NOMO-1 treated with DMSO at 0.1 percent for 48 hours (cell line): ENCODE results near the gene ASCL5.
A peak's percentile ranks its signal among the peaks of the same experiment; 100 is the strongest.

Experiments used
- DNase-seq: peaks from one replicate; lab custom pipeline; 2025; ENCODE audit not compliant: unreplicated experiment; lab: John Stamatoyannopoulos, UW

ASCL5 gene

DNA sequence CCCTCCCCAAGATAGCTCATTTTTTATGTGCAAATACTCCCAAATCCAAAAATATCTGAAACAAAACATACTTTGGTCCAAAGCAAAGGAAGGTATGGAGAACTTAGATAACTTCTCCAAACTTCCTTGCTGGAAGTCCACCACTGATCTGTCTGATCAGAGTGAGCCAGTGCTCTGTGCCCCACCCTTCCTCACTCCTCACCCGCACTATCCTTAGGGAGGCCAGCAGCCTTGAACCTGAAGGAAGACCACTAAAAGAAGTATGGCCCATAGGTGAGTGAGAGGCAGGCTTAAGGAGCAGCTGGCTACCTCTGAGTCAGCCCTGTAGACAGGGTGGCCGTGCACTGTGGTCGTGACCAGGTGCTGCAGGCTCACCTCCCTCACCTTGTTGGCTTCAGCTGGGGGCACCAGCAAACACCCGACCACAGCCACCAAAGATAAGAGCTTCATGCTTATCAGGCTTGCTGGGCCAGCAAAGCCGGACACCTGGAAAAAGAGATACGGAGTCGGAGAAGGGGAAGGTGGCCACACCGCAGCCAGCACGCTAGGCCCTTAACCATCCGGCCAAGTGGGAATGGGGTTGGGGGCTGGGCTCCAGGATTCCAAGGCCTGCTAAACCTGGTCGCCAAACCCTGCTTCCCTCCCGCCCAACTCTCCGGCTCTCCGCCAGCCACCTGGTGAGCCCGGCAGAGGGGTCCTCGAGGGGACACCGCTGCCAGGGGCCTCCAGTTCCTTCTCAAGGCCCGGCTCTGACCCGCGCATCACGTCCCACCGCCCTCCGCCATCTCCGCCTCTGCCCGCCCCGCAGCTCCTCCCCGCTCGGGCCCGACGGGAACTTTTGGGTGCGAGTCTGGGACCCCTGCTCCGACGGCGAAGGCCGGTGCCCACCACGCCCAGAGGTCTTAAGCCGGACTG, 26.7 kb upstream of the ASCL5 start:
- DNase-seq: peak; percentile 69

DNA sequence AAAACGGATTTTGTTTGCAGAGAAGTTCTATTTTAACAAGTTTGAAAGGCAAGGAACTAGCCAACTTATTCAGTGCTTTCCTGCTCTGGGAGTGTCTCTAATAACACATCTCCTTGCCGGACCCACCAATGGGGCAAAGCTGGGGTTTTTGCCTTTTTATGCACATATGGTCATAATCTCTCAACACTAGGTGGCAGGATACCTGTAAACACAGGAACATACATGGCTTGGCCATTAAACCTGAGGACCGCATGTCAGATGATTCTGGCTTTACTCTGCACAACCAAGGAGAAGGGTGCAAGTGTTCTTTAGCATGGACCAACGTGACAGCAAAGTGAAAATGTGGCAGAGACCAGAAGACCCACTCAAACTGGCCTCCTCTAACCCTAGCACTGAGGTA, 22.4 kb upstream of the ASCL5 start:
- DNase-seq: no peak

DNA sequence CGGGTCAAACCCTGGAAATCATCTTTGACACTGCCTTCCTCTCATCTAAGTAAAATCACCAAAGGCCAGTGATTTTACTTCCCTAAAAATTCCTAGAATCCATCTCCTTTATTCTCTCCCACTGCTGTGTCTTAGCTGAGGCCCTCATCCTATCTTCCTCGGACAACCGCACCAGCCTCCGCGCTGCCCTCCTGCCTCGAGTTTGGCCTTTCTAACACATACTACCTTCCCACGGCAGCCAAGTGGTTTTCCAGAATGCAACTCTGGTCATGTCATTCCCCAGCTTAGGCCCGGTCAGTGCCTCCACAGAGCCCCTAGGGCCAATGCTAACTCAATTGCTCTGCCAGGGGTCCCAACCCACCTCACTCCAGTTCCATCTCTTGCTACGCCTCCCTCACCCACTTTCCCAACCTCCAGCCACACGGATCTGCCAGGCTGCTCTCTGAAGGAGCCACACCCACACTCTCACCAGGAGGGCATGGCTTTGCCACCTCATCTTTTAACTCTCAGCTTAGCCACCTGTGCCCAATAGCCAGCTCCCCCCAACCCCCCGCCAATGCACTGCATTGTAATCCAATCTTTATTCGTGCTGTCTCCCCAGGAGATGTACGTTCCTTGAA, 20.5 kb upstream of the ASCL5 start:
- DNase-seq: no peak

DNA sequence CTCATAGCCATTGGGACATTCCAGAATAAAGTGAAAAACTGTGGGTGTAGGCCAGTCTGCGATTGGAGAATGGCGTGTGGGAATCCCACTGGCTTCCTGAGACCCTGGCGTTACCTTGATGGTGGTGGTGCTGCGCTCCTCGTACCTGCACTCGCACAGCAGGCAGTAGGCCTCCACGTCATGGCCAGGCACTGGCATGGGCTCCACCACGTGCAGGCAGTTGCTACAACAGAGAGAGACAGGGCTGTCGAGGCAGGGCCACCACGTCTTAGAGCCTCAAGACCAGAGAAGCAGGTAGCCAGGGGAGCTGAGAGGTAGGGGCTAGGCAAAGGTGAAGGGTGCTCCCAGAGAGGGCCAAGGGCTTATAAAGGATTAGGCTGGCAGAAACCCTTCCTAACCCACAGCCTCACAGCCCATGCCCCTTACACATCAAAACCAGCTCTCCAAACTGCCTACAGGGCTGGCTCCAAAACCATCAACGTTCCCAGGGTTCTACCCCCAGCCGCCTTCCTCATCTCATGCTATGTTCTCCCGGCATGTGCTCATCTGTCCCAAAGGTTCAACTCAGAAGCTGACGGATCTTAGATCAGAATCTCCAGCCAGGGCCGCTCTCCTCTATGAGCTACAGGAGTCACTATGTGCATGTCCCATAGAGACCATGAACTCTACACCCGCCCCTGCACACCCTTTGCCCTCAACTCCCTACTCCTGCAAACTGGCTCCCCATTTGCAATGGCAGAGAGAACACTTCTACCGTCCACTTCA, 19.8 kb upstream of the ASCL5 start:
- no peak for DNase-seq

DNA sequence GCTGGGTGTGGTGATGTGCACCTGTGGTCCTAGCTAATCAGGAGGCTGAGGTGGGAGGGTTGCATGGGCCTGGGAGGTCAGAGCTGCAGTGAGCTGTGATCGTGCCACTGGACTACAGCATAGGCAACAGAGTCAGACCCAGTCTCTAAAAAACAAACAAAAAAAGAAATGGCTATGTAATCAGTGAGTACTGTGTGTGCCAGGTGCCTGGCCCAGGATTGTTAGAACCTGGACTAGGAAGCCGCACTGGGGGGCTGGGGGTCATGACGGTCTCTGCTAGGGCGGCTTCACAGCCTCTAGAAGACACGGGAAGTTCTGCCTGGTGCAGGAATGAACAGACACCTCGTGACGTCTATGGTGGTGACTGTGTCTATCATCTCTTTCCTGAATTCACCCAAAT, 18.8 kb upstream of the ASCL5 start:
- DNase-seq: no peak

DNA sequence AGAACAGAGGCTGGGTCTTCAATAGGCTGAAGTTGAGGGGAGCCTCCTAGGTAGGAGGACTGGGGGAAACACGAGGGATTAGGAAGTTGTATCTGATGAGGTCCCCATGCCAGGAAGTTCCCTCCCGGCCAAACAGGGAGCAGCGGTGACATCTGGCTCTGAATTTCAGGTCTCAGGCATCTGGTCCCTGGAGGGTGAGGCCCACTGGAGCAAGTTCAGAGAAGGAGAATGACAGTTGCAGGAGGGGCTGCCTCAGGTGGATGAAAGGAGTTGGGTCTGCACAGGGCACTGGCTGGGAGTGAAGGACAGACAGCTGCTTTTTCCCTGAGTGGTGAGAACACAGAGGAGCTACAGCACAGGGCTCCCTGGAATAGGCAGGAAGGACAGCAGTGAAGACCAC, 18.1 kb upstream of the ASCL5 start:
- DNase-seq: no peak

DNA sequence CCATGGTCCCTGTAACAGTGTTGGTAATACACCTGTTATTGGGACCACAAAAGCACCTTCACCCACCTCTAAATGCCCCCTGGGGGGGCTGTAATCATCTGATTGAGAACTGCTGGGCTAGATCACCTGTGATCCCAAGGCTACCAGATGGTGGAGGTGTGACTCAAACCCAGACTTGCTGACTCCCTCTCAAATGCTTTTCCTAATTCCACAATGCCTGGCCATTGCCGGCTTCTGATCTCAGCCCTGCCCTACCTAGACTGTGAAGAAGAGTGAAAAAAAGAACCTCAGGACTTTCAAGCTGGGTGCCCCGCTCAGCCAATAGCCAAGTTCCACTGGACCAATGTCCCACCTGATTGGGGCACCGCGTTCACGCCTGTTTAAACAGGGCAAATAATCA, 17.7 kb upstream of the ASCL5 start:
- no peak for DNase-seq

DNA sequence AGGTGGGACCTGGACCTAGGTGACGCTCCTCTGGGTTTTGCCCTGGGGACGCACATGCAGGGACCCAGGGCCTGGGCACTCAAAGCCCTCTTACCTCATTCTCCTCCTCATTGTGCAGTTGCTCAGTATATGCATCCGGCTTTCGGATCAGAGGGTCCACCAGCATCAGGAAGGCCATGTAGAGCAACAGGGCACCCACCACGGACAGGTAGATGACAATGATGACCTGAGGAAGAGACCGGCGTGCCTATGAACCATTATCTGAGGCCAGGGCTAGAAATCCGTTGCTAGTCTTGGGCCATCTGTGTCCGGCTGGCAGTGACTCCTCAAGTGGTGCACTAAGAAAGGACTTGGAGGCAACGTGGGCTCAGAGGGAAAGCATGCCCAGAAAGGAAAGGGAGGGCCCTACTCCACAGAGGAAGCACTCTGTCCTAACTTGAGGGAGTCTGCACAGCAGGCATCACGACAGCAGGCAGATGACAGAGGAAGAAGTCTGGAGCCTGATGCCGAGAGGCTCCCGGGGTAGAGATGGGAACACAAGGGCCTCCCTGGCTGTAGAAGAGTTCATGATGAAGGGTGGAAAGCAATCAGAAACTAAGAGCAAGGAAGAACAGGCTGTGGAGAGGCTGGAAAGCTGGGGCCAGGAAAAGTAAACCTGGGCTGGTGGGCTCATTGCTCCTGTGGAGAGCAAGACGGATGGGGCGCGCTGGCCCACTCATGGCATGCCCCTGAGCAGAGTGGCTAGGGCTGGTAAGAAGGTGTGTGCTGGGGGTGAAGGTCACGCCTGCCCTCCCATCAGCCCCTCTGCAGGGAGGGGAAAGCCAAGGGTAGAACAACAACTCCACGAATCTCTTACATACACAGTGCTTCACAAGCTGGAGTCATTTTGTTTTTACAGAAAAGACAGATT, 17.0 kb upstream of the ASCL5 start:
- no peak for DNase-seq

DNA sequence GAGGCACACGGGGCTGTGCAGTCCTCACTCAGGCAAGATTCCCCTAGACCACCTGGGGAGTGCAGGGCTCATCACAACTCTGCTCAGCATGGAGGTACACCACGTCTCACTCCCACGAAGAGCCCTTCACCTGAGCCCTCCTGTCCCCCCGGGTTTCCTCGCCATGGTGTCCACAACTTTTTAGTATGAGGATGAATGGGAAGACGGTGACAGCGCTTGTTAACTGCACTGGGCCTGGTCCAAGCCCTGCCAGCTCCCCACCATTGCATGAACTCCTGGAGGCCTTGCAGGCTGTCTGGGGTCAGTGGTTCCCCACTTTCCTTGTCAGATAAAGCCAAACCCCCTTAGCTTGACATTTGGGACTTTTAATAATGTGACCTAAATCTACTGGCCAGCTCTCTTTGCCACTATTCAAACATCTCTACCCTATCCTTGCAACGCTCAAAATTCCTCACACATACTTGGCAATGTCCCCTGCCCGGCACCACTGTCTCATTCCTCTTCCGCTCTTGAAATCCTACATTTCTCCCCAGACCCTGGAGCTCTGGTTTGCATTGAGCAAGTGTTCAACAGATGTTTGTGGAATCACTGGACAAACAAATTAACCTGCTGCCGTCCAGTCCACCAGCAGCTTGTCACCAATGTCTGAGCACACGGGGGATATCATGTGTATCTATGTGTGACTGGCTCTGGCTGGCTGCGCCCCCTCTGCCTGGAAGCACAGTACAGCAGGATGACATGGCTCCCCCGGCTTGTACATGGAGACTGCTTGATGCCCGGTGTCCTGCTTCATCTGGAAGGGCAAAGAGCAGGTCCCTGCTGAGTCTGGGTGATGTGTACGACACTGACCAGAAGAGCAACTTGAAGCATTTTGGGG, 16.1 kb upstream of the ASCL5 start:
- DNase-seq: no peak

DNA sequence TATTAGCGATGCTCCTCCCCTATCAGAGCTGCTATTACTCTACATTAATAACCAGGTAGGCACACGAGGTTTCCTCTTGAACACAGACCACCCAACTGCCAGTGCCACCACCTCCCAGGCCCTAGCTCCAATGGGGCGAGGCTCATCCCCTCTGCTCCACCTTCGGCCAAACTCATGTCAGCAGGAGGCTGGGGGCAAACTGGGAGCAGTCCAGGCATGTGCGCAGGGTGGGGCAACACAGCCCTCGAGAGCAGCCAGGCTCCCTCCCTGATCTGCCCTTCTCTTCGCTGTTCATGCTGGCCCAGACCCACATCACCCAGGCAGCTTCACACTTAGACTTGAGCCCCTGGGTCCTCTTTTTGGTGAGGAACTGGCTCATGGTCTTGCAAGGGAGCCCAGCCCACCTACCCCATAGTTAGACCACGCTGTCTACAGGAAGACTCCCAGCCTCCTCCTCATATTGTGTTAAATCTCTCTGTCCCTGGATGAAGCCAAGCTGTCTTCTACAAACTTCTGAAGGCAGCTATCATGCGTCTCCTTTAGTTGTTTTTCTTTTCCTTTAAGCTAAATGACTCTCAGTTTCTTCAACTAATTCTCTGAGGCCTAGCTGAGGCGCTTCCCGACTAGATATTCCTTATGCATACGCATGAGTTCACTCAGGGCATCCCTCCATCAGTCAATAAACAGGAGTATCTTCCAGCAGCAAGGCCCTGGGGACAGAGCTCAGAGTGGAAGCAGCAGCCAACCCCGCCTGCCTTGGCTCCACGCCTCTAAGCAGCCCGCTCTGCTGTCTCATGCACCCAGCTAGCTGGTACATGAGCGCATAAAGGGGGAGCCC, 15.2 kb upstream of the ASCL5 start:
- no peak for DNase-seq

DNA sequence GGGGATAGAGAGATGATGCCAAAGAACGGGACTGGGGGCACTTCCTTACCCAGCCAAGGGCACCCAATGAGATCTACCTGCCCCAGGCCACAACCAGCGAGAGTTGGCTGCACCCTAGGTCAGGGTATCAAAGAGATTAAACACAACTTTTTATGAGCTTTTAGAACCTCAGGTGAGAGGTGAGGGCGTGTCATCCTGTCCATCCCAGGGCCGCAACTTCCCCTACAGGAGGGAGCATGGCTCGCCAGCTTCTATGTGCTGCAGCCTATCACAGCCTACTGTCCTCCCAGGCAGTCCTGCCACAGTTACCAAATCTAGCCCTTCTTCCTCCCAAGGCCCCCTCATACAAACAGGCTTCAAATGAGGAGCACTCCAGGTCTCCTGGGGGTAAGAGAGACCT, 14.4 kb upstream of the ASCL5 start:
- DNase-seq: no peak

DNA sequence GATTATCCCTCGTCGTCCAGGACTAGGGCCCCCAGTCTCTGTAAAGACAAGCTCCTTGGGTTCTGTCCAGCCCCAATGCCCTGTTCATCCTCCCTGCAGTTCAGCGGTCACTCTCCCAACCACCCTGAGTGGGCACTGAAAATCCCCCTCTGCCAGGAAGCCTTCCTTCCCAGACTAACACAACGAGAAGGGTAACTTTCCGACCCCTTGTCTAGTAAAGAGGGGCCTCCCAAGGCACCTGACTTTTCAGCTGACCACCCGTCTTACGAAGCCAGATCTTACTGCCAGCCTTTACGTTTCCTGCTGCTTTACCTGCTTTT, 13.9 kb upstream of the ASCL5 start:
- no peak for DNase-seq

DNA sequence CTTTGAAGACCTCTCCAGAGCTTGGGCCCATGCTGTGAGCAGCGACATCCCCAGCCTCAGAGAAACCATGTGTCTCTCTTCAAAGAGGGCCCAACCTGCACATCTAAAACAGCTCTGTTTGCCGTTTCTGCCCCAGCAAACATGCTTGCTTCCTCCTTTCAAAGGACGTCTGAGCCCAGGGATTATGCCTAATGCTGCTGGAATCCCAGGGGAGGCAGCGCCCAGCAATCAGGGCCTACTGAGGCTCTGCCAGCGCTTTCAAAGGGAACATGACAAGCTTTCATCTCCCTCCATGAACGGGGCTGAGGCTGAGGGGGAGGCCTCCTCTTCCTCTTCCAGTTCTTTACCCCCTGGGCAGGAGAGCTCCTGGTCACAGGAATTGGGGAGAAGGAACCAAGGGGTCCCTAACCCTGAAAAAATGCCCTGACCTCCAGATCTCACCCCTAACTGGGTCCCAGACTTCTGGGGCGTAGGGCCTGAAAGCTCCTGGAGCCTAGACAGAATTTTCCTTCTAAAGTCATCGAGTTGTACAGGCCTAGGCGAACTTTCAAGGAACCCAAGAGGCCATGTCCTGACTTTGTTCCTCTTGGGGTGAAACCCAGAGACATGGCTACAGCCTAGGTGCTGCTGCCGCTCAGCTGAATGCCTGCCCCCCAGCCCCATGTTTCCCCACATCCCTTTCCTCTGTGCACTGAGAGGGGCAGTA, 13.4 kb upstream of the ASCL5 start:
- DNase-seq: no peak

DNA sequence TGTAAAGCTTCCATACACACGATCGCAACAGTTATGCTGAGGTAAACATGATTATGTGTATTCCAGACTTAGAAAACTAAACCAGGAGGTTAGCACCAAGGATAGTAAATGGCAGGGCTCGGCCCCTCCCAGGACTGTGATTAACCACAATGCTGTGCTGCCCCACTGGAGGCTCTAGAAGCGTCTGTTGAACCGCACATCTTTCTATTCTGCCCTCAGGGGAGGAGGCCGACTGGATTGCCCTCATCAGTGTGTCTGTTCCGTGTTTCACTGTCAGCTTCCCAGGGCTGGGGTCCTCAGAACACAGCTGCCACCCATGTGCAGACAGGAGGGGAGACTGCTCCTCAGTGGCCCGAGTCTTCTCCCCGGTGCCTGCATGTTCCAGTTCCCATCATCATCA, 12.8 kb upstream of the ASCL5 start:
- no peak for DNase-seq

DNA sequence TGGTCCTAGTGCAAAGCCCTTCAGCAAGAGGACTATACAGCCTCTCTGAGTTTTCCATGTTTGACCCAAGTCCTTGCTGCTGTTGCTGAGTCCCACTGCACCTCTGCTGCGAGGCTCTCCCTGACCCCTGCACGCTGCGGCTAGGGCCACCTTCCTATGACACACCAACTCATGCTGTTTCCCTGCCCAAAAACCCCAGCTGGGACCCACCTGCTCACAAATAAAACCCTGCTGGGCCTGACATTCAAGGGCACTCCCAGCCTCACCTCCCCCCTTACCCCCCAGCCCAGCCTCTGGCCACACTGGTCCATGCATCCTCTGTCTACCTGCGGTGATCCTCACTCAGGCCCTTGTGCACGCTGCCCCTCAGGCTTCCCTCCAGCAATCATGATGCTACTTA, 12.3 kb upstream of the ASCL5 start:
- DNase-seq: no peak

DNA sequence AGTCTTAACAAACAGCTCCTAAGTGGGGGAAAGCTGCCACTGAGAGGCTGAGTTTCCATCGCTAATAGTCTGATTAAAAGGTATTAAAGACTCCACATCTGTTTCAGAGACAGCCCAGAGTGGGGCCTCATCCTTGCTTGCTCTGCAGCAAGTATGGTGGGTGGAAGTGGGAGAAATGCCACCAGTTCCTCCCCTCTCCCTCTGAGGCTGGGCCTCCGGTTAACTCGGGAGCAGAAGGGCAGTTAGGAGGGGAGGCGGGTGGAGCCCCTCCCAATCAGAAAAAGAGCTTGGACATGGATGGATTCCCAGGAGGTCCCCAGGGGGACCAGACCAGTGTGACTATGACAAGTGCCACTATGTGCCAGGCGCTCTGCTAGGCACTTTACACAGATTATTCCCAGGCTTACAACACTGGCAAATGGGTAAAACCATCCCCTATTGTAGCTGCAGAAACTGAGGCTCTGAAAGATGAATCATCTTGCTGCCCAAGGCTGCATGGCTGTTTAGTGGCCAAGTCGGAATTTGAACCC, 11.4 kb upstream of the ASCL5 start:
- DNase-seq: no peak

DNA sequence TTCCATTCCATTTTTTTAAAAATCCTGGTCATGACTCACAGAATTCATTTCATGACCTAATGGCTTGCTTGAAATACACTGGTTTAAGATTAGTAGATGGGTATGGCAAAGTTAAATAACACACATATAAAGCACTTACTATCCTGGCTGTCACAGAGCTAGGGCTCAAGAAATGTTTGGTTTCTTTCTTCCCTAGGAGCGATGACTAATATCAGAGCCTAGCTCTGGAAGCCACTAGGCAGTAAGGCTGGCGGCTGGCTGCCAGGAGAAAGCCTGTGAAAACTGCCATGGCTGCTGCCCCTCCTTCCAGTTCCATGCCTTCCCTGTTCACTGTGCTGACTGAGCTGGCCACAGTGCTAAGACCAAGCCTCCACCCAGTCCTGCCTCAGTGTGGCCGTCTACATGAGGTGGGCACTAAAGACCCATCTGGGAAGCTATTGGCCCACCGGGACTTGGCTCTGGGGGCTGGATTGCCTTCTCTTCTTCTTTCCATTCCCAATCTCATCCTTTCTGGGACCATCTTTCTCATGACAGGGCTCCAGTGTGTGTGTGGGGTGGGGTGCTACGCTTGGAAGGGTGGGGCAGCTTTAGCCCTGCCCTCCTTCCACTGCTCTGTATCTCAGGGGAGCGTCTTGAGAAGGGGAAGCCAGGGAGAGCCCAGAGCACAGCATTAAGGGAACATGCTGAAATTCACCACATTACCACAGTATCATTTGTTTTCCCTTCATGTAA, 10.8 kb upstream of the ASCL5 start:
- no peak for DNase-seq

DNA sequence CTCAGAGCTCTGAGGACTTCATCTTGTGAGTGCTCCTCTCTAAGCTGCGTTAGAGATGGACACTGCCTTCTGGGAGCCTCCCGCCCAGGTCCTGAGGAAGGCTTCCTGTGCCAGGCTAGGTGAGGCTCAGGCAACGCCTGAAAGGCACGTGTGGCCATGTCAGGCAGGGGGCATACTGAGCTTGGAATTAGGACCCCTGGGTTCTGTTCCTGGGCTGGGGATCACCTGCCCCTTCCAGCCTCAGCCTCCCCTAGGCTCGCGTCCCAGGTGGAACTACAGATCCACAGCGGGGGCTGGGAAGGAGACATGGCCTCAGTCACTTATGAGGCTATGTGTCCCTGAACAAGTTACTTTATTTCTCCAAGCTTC, 10.0 kb upstream of the ASCL5 start:
- DNase-seq: no peak
